ENCODE measurements around the gene CCDC141.

Gene CCDC141

DNA sequence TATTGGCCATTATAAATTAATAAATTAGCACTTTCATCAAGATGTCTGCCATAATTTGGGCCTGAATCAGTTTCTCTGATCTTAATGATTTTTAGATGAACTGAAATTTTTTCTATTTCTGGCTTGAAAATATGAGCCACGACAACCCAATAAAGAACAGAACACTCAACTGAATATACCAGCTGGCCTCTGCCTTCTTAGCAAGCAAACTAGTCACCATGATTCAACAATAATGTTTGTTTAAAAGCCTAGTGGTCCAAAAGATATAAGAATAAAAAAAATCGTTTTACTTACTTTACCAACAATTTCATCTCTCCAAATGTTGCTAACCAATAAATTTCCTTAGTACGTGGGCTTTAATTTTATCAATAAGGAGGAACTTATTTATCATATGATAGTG is 176.0 kb downstream of the CCDC141 start:
- H3K9ac ChIP-seq (ENCODE audit: low read length), result no peak overlapping the region
- no peaks in the 10 kb centered on the region for H3K9me3 ChIP-seq (replicated peaks; ENCODE audit: insufficient read depth, low read length)
- no peaks in the 10 kb centered on the region for H3K27me3 ChIP-seq (replicated peaks; ENCODE audit: insufficient read depth, low read length)
- no peak overlapping the region for H2AFZ ChIP-seq (ENCODE audit: low read length)
- no peaks in the 10 kb centered on the region for H3K79me2 ChIP-seq (ENCODE audit: low read length)
- peaks cover 15% of the 10 kb centered on the region for H3F3A ChIP-seq (ENCODE audit: insufficient read depth, low read length)
- no peaks in the 10 kb centered on the region for H4K20me1 ChIP-seq (ENCODE audit: insufficient read depth, low read length)
- H3K4me3 ChIP-seq (ENCODE audit: low read length), result no peak overlapping the region
- no peaks in the 10 kb centered on the region for H3K36me3 ChIP-seq (replicated peaks; ENCODE audit: insufficient read depth, low read length)
- peaks cover 28% of the 10 kb centered on the region for H3K4me1 ChIP-seq (ENCODE audit: low read length)
- H3K4me2 ChIP-seq (ENCODE audit: low read depth, low read length), result no peak overlapping the region
- no peak for DNase-seq
- H3K9me2 ChIP-seq (replicated peaks; ENCODE audit: insufficient read depth, low read length), result no peaks in the 10 kb centered on the region
- H3K27ac ChIP-seq (ENCODE audit: low read length), result no peak overlapping the region
- TF ChIP-seq CTCF (IDR thresholded peaks at IDR 0.05; ENCODE audit: low read length), result no peak
- no peak for TF ChIP-seq EZH2phosphoT487 (IDR thresholded peaks at IDR 0.05; ENCODE audit: low read length)
- no peak for TF ChIP-seq EZH2 (optimal IDR thresholded peaks at IDR 0.05; ENCODE audit: low read depth, low read length)

DNA sequence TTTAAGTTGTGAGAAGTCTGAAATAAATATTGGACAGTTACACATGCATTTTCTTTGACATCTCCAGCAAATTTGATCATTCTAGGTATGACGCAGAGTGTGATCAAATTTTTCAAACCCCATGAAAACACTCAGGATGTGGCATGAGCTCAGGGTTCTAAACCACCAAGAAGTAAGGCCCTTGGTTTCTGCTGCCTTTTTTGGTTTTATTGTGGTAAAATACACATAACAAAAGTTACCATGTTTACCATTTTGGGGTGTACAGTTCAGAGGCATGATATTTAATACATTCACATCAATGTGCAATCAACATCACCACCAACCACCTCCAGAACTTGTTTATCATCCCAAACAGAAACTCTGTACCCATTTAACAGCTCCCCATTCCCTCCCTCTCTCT is 178.4 kb downstream of the CCDC141 start:
- Histone ChIP-seq H3K79me2 (ENCODE audit: low read length) (no peaks in the 10 kb centered on the region), H3K4me2 (ENCODE audit: low read depth, low read length) (no peak overlapping the region), H2AFZ (ENCODE audit: low read length) (no peak overlapping the region), H3K9me2 (replicated peaks; ENCODE audit: insufficient read depth, low read length) (no peaks in the 10 kb centered on the region), H3K27ac (ENCODE audit: low read length) (no peak overlapping the region), H3K27me3 (replicated peaks; ENCODE audit: insufficient read depth, low read length) (no peaks in the 10 kb centered on the region), H3F3A (ENCODE audit: insufficient read depth, low read length) (peaks cover under 1% of the 10 kb centered on the region; the same call in 1 of the 2 replicates), H3K9me3 (replicated peaks; ENCODE audit: insufficient read depth, low read length) (no peaks in the 10 kb centered on the region), H3K4me3 (ENCODE audit: low read length) (no peak overlapping the region), H3K9ac (ENCODE audit: low read length) (no peak overlapping the region), H4K20me1 (ENCODE audit: insufficient read depth, low read length) (no peaks in the 10 kb centered on the region), H3K36me3 (replicated peaks; ENCODE audit: insufficient read depth, low read length) (no peaks in the 10 kb centered on the region), H3K4me1 (ENCODE audit: low read length) (peaks cover 9% of the 10 kb centered on the region)
- no peak for TF ChIP-seq EZH2 (optimal IDR thresholded peaks at IDR 0.05; ENCODE audit: low read depth, low read length)
- TF ChIP-seq EZH2phosphoT487 (IDR thresholded peaks at IDR 0.05; ENCODE audit: low read length), result no peak
- no peak for TF ChIP-seq CTCF (IDR thresholded peaks at IDR 0.05; ENCODE audit: low read length)
- no peak for DNase-seq

- Histone ChIP-seq H4K20me1 (ENCODE audit: insufficient read depth, low read length) (no peaks in the 10 kb centered on the region), H3K4me1 (ENCODE audit: low read length) (peaks cover 1% of the 10 kb centered on the region), H3K4me3 (ENCODE audit: low read length) (no peak overlapping the region), H3F3A (ENCODE audit: insufficient read depth, low read length) (no peaks in the 10 kb centered on the region), H3K9me2 (replicated peaks; ENCODE audit: insufficient read depth, low read length) (no peaks in the 10 kb centered on the region), H3K9ac (ENCODE audit: low read length) (no peak overlapping the region), H3K9me3 (replicated peaks; ENCODE audit: insufficient read depth, low read length) (no peaks in the 10 kb centered on the region), H3K27me3 (replicated peaks; ENCODE audit: insufficient read depth, low read length) (no peaks in the 10 kb centered on the region), H3K4me2 (ENCODE audit: low read depth, low read length) (no peak overlapping the region), H3K27ac (ENCODE audit: low read length) (no peak overlapping the region), H3K79me2 (ENCODE audit: low read length) (no peaks in the 10 kb centered on the region), H2AFZ (ENCODE audit: low read length) (no peak overlapping the region), H3K36me3 (replicated peaks; ENCODE audit: insufficient read depth, low read length) (no peaks in the 10 kb centered on the region)
- TF ChIP-seq CTCF (IDR thresholded peaks at IDR 0.05; ENCODE audit: low read length) (no peak), EZH2phosphoT487 (IDR thresholded peaks at IDR 0.05; ENCODE audit: low read length) (no peak), EZH2 (optimal IDR thresholded peaks at IDR 0.05; ENCODE audit: low read depth, low read length) (no peak)
- DNase-seq, result no peak
These were observed 179.2 kb downstream of the CCDC141 start for GRCh38 chr2:178870703-178871102.

Data from MM.1S (cell line).